GM19240 (cell line): ENCODE measurements around the gene ZNF735.
"Not testable (repeated sequence)": the region's sequence is repeated elsewhere in the genome, so short reads cannot be mapped to it uniquely, and the experiment has no call there.

Experiments
- DNase-seq: peaks from one replicate; pipeline ENCODE4 v3.0.0; 2011; ENCODE audit warnings: low spot score; ENCODE audit not compliant: insufficient read length

Gene ZNF735

GRCh38 chr7:64206903-64207302, at the start of gene ZNF735:
Gene ZNF735 (plus strand): TSS chr7:64207203. CDS start chr7:64207203, 0 bp downstream.
- no peak for DNase-seq

- DNase-seq = not testable (repeated sequence)
Observed at GRCh38 chr7:64170974-64171373, 36.0 kb upstream of the ZNF735 start.

- no peak for DNase-seq
Observed at GRCh38 chr7:64174328-64174727, 32.7 kb upstream of the ZNF735 start.

- DNase-seq = no peak
Observed at GRCh38 chr7:64174941-64175340, 32.1 kb upstream of the ZNF735 start.

GRCh38 chr7:64180989-64181388, 26.0 kb upstream of the ZNF735 start:
- no peak for DNase-seq

GRCh38 chr7:64181586-64181985, 25.4 kb upstream of the ZNF735 start:
- DNase-seq = no peak

GRCh38 chr7:64182036-64182790, 24.8 kb upstream of the ZNF735 start:
- DNase-seq = no peak

- DNase-seq = no peak
Observed at GRCh38 chr7:64183126-64183742, 23.8 kb upstream of the ZNF735 start.

- no peak for DNase-seq
Observed at GRCh38 chr7:64183827-64184372, 23.1 kb upstream of the ZNF735 start.

GRCh38 chr7:64184376-64184775, 22.6 kb upstream of the ZNF735 start:
- no peak for DNase-seq

- no peak for DNase-seq
Observed at GRCh38 chr7:64187408-64187807, 19.6 kb upstream of the ZNF735 start.

GRCh38 chr7:64192148-64192704, 14.8 kb upstream of the ZNF735 start:
- no peak for DNase-seq

- no peak for DNase-seq
Observed at GRCh38 chr7:64192775-64193174, 14.2 kb upstream of the ZNF735 start.

GRCh38 chr7:64219710-64220298, 12.8 kb downstream of the ZNF735 start:
- DNase-seq = not testable (repeated sequence)

GRCh38 chr7:64223366-64223765, 16.4 kb downstream of the ZNF735 start:
- DNase-seq = no peak

GRCh38 chr7:64228174-64228573, 21.2 kb downstream of the ZNF735 start, which contains the start of gene ZNF679:
Gene ZNF679 (plus strand): TSS chr7:64228474. CDS start chr7:64249118, 20,644 bp downstream.
- not testable (repeated sequence) for DNase-seq

GRCh38 chr7:64266341-64266919, 59.4 kb downstream of the ZNF735 start:
- DNase-seq = no peak
